Cardiac septum (tissue), 1 donor: ENCODE results near the gene CSNK1G1. TPM values are rescaled to one million over a fixed set of nuclear protein-coding genes. Genes with fewer than 3 reads are reported as not detected.
"Not testable (repeated sequence)": the region's sequence is repeated elsewhere in the genome, so short reads cannot be mapped to it uniquely, and the experiment has no call there.

Experiments
- DNase-seq: peaks from one replicate; pipeline ENCODE4 v3.0.0-alpha.2; 2020; ENCODE audit warnings: low spot score
- intact Hi-C: fragments of 100-400 bp; cut with DNase I; formaldehyde crosslinking; loops from one replicate; pipeline ENCODE4 v1.14.0; 2022
- total RNA-seq: library from RNA; stranded (reverse); fragmentation: NEBNext Ultra II Directional; extraction: Animal tissue kit (Norgen Biotek cat#: 25700); gene quantifications from one replicate; pipeline ENCODE4 v1.2.1, GENCODE V29; 2021
- donor health status: DM: no; HTN: no; CAD: no.

The CSNK1G1 gene
- total RNA-seq, 1 donor from 2014 or later = 8.3 TPM

GRCh38 chr15:64354688-64355344 is 1.2 kb downstream of the CSNK1G1 start:
- intact Hi-C loops = loop anchor here (5.0 kb wide), 1 partner anchor 148 kb away; no protein-coding TSS in a partner anchor
- no peak for DNase-seq

- intact Hi-C loops = no loop called here
- DNase-seq = no peak
Observed at GRCh38 chr15:64351265-64351664, 4.7 kb downstream of the CSNK1G1 start.

DNA sequence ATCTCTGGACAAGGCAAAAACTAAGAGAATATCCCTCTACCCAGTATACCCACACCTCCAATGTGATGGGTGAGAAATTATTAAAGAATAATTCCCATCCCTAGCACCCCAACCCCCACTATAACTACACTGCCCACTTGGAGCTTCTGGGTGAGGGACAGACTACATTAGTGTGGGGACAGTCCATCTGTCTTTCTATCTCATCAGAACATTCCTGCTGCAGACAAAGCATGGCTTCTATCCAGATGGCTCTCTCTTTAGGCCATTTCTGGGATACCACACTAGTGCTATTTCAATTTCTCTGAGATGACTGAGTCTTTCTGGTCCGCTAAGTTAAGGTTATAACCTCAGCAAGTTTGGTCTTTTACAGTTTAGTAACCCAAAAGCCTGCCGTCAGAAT is 6.6 kb downstream of the CSNK1G1 start:
- intact Hi-C loops = no loop called here
- DNase-seq = no peak

DNA sequence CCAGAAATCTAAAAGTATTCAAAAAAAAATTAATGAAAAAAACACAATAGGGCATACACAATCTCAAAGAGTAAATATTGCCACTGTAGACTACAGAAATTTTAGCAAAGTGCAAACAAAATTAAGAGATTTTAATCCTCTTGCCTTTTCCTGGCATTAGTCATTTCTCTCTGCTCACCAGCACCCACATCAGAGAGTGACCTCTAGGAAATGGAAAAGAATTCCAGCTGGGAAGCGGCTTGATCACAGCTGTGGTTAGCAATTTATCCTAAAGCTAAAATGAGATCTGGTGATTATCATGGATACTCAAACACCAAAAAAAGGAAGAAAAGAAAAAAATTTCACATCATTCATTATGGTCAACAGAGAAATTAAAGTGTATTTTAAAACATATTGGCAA is 7.5 kb downstream of the CSNK1G1 start:
- DNase-seq = no peak
- intact Hi-C loops = no loop called here

- DNase-seq, intact Hi-C loops: not testable (repeated sequence)
Observed at GRCh38 chr15:64346242-64346641, 9.7 kb downstream of the CSNK1G1 start.

- intact Hi-C loops = no loop called here
- DNase-seq = no peak
Observed at GRCh38 chr15:64344651-64345294, 11.2 kb downstream of the CSNK1G1 start.

GRCh38 chr15:64343841-64344240 is 12.1 kb downstream of the CSNK1G1 start:
- intact Hi-C loops = no loop called here
- DNase-seq = no peak

GRCh38 chr15:64343222-64343621 is 12.8 kb downstream of the CSNK1G1 start:
- no peak for DNase-seq
- intact Hi-C loops = no loop called here

GRCh38 chr15:64341961-64342360 is 14.0 kb downstream of the CSNK1G1 start:
- intact Hi-C loops = no loop called here
- no peak for DNase-seq

GRCh38 chr15:64340355-64340754 is 15.6 kb downstream of the CSNK1G1 start:
- no peak for DNase-seq
- intact Hi-C loops = no loop called here

- no peak for DNase-seq
- intact Hi-C loops = no loop called here
Observed at GRCh38 chr15:64337761-64338160, 18.2 kb downstream of the CSNK1G1 start.

DNA sequence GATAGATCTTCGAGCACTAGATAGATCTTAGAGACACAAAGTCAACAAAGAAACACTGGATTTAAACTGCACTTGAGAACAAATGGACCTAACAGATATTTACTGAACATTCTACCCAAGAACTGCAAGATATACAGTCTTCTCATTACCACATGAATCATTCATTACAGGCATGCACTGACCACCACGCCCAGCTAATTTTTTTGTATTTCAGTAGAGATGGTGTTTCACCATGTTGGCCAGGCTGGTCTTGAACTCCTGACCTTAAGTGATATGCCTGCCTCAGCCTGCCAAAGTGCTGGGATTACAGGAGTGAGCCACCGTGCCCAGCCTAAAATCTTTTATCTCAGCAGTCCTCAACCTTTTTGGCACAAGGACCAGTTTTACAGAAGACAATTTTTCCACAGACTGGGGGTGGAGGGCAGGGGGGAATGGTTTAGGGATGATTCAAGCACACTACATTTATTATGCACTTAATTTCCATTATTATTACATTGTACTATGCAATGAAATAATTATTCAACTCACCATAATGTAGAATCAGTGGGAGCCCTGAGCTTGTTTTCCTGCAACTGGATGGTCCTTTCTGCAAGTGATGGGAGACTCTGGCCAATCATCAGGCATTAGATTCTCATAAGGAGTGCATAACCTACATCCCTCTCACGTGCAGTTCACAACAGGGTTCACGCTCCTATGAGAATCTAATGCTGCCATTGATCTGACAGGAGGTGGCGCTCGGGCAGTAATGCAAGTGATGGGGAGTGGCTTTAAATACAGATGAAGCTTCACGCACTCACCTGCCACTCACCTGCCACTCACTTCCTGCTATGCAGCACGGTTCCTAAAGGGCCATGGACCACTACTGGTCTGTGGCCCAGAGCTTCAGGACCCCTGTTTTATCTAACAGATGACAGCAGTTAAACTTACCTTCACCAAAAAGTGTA is 21.7 kb downstream of the CSNK1G1 start:
- intact Hi-C loops = no loop called here
- DNase-seq = no peak

- intact Hi-C loops = no loop called here
Observed at GRCh38 chr15:64333516-64333915, 22.5 kb downstream of the CSNK1G1 start.

DNA sequence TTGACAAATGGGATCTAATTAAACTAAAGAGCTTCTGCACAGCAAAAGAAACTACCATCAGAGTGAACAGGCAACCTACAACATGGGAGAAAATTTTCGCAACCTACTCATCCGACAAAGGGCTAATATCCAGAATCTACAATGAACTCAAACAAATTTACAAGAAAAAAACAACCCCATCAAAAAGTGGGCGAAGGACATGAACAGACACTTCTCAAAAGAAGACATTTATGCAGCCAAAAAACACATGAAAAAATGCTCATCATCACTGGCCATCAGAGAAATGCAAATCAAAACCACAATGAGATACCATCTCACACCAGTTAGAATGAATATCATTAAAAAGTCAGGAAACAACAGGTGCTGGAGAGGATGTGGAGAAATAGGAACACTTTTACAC is 24.3 kb downstream of the CSNK1G1 start:
- DNase-seq, intact Hi-C loops: not testable (repeated sequence)

More at GRCh38 chr15:64333516-64333915, 22.5 kb downstream of the CSNK1G1 start:
- DNase-seq = no peak

- DNase-seq, intact Hi-C loops: not testable (repeated sequence)
Observed at GRCh38 chr15:64326975-64327374, 29.0 kb downstream of the CSNK1G1 start.

DNA sequence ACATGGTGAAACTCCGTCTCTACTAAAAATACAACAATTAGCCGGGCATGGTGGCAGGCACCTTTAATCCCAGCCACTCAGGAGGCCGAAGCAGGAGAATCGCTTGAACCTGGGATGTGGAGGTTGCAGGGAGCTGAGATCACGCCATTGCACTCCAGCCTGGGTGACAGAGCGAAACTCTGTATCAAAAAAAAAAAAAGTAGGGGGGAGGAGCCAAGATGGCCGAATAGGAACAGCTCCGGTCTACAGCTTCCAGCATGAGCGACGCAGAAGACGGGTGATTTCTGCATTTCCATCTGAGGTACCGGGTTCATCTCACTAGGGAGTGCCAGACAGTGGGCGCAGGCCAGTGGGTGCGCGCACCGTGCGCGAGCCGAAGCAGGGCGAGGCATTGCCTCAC is 29.5 kb downstream of the CSNK1G1 start:
- intact Hi-C loops, DNase-seq: not testable (repeated sequence)

- intact Hi-C loops = no loop called here
- no peak for DNase-seq
Observed at GRCh38 chr15:64324165-64324877, 31.7 kb downstream of the CSNK1G1 start.

DNA sequence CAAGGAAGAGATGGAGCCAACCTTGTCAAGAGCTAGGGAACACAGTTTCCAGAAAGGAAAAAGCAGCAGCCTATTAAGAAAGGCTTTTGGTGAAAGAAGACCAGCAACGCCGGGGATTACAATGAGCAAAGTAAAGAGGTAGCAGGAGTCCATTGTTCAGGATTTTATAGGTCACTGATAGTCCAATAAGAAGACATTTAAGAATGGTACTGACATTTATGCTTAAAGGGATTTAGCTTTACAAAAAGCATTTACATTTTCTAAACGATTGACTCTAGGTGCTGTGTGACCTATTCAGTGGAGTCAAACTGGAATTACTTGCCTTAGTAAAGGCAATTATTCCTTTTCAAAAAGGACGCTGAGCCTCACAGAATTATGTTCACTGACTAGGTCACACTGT is 40.8 kb downstream of the CSNK1G1 start:
- DNase-seq = no peak
- intact Hi-C loops = no loop called here

DNA sequence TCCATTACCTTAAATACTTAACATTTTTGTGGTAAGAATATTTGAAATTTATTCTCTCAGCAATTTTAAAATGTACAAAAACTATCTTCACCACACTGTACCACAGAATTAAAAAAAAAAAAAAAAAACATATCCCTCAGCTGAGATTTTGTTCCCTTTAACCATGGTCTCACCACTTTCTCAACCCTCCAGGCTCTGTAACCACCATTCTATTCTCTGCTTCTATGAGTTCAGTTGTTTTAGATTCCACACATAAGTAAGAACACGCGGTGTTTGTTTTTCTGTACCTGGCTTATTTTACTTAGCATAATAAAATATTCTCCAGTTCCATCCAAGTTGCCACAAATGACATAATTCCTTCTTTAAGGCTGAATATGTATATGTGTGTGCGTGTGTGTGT is 41.5 kb downstream of the CSNK1G1 start:
- DNase-seq = no peak
- intact Hi-C loops = no loop called here

- intact Hi-C loops = no loop called here
- no peak for DNase-seq
Observed at GRCh38 chr15:64311566-64311965, 44.4 kb downstream of the CSNK1G1 start.
